Measurements from ENCODE around the gene KCNN3. TPM values are rescaled to one million over a fixed set of nuclear protein-coding genes. Genes with fewer than 3 reads are reported as not detected.

KCNN3 gene
- total and polyA plus RNA-seq, 2 donors: 0.64 to 1.8 TPM

DNA sequence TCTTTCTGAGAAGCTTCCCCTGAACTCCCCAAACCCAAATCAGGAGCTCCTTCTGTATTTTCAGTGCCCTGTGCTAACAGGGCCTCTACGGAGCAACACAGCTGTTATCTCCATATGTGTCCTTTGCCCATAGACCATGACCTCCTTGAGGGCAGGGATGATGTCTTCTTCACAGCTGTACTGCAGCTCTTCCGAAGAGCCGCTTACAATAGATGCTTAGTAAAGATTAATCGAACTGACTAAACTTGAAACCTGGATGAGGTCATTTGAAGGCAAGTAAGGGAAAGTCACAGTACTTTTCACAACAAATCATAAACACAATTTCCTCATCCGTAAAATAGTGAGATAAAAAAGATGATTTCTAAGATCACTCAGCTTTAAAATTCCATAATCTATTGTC, 4.4 kb upstream of the KCNN3 start:
- Histone ChIP-seq H3K27me3 (ENCODE audit: control insufficient read depth in 2 of 2, insufficient read depth in 1 of 2, low read length in 1 of 2) (peaks cover 4 to 15% of the 10 kb centered on the region in 2 donors), H3K4me3 (ENCODE audit: low read length in 2 of 2) (no peak overlapping the region), H3K4me1 (ENCODE audit: control insufficient read depth in 2 of 2, insufficient read depth in 2 of 2, low read length in 2 of 2) (peaks cover 0 to 20% of the 10 kb centered on the region in 2 donors), H3K36me3 (ENCODE audit: control insufficient read depth in 2 of 2, insufficient read depth in 2 of 2, low read length in 1 of 2) (no peaks in the 10 kb centered on the region), H3K27ac (ENCODE audit: low read depth in 1 of 2, low read length in 1 of 2) (no peak overlapping the region), H3K9me3 (ENCODE audit: control insufficient read depth in 2 of 2, insufficient read depth in 1 of 2, low read length in 1 of 2) (peaks cover 0 to 9% of the 10 kb centered on the region in 2 donors)
- DNase-seq (ENCODE audit: low read depth in 6 of 9, low spot score in 9 of 9): no peak
- 96% methylated on average over 5 of the region's 5 CpGs for WGBS

DNA sequence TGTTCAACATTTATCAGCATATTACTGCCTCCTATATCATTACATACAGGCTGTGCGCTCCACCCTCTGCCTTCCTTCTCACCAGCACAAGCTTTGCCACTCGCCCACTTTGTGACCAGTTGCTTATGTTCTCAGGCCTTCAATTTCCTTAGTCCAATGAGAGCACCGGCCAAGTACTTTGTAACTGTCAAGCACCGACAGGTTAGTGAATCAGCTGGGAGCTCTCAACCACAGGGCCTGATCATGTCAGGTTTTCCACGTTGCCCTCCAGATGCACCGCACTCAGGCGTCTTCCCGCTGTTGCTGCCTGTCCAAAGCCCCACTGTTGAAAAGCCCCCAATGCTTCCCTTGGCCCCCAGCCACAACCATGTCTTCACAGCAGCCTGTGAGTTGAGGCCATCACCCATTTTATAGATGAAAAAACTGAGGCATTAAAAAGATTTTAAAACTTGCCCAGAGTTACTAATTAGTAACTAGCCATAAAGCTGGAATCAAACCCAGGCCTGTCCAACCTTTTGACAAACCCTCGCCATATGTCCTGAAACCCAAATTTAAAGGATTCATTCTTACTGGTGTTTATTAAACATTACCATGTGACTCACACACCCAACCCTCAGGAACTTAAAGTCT, 3.4 kb upstream of the KCNN3 start:
- WGBS: 96% methylated on average over 9 of the region's 9 CpGs
- peaks cover 11 to 25% of the 10 kb centered on the region in 2 donors for H3K27me3 ChIP-seq (ENCODE audit: control insufficient read depth in 2 of 2, insufficient read depth in 1 of 2, low read length in 1 of 2)
- H3K4me3 ChIP-seq (ENCODE audit: low read length in 2 of 2): no peak overlapping the region
- no peaks in the 10 kb centered on the region for H3K36me3 ChIP-seq (ENCODE audit: control insufficient read depth in 2 of 2, insufficient read depth in 2 of 2, low read length in 1 of 2)
- no peak overlapping the region for H3K27ac ChIP-seq (ENCODE audit: low read depth in 1 of 2, low read length in 1 of 2)
- DNase-seq (ENCODE audit: low read depth in 6 of 9, low spot score in 9 of 9): no peak
- peaks cover 0 to 9% of the 10 kb centered on the region in 2 donors for H3K9me3 ChIP-seq (ENCODE audit: control insufficient read depth in 2 of 2, insufficient read depth in 1 of 2, low read length in 1 of 2)
- peaks cover 0 to 28% of the 10 kb centered on the region in 2 donors for H3K4me1 ChIP-seq (ENCODE audit: control insufficient read depth in 2 of 2, insufficient read depth in 2 of 2, low read length in 2 of 2)

DNA sequence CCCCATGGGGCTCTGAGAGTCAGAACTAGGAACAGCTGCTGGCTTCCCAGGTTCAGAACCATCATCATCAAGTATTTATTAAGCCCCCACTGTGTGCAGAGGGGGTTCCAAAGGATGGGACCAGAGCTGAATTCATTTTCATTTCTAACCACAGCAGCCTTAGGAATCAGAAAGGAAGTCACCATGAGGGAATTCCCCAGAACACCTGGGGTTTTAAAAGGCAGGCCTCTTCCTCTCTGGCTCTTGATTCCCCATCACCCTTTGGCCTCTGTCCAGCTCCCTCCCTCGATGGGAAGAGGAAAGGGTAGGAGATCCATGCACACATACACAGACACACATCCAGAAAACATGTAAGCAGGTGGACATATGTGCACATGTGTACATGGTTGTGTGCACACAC, 1.3 kb upstream of the KCNN3 start:
- Histone ChIP-seq H3K36me3 (ENCODE audit: control insufficient read depth in 2 of 2, insufficient read depth in 2 of 2, low read length in 1 of 2) (no peaks in the 10 kb centered on the region), H3K9me3 (ENCODE audit: control insufficient read depth in 2 of 2, insufficient read depth in 1 of 2, low read length in 1 of 2) (peaks cover 0 to 9% of the 10 kb centered on the region in 2 donors), H3K4me1 (ENCODE audit: control insufficient read depth in 2 of 2, insufficient read depth in 2 of 2, low read length in 2 of 2) (peaks cover 0 to 38% of the 10 kb centered on the region in 2 donors), H3K27ac (ENCODE audit: low read depth in 1 of 2, low read length in 1 of 2) (no peak overlapping the region), H3K27me3 (ENCODE audit: control insufficient read depth in 2 of 2, insufficient read depth in 1 of 2, low read length in 1 of 2) (peaks cover 29 to 46% of the 10 kb centered on the region in 2 donors), H3K4me3 (ENCODE audit: low read length in 2 of 2) (no peak overlapping the region)
- WGBS: 4% methylated on average over 1 of the region's 1 CpG
- no peak for DNase-seq (ENCODE audit: low read depth in 6 of 9, low spot score in 9 of 9)

DNA sequence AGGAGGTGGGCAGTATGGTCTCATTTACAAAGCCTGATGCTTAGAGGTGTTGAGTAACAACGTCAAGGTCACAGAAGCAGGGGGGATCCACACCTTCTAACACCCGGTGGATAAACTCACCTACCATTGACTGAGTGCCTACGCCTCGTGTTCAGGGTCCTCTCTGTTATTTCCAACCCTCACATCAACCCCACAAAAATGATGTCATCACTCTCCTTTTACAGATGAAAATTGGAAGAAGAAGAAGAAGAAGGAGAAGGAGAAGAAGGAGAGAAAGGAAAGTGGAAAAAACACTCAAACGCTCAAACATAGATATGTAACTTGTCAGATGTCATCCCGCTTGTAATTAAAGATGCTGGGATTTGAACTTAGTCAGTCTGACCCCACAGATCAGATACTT, 653 bp upstream of the KCNN3 start:
- Histone ChIP-seq H3K27me3 (ENCODE audit: control insufficient read depth in 2 of 2, insufficient read depth in 1 of 2, low read length in 1 of 2) (peaks cover 29 to 46% of the 10 kb centered on the region in 2 donors), H3K36me3 (ENCODE audit: control insufficient read depth in 2 of 2, insufficient read depth in 2 of 2, low read length in 1 of 2) (no peaks in the 10 kb centered on the region), H3K9me3 (ENCODE audit: control insufficient read depth in 2 of 2, insufficient read depth in 1 of 2, low read length in 1 of 2) (peaks cover 0 to 9% of the 10 kb centered on the region in 2 donors), H3K4me1 (ENCODE audit: control insufficient read depth in 2 of 2, insufficient read depth in 2 of 2, low read length in 2 of 2) (peaks cover 2 to 40% of the 10 kb centered on the region in 2 donors), H3K4me3 (ENCODE audit: low read length in 2 of 2) (no peak overlapping the region), H3K27ac (ENCODE audit: low read depth in 1 of 2, low read length in 1 of 2) (no peak overlapping the region)
- 93% methylated on average over 6 of the region's 6 CpGs for WGBS
- DNase-seq (ENCODE audit: low read depth in 6 of 9, low spot score in 9 of 9): no peak

DNA sequence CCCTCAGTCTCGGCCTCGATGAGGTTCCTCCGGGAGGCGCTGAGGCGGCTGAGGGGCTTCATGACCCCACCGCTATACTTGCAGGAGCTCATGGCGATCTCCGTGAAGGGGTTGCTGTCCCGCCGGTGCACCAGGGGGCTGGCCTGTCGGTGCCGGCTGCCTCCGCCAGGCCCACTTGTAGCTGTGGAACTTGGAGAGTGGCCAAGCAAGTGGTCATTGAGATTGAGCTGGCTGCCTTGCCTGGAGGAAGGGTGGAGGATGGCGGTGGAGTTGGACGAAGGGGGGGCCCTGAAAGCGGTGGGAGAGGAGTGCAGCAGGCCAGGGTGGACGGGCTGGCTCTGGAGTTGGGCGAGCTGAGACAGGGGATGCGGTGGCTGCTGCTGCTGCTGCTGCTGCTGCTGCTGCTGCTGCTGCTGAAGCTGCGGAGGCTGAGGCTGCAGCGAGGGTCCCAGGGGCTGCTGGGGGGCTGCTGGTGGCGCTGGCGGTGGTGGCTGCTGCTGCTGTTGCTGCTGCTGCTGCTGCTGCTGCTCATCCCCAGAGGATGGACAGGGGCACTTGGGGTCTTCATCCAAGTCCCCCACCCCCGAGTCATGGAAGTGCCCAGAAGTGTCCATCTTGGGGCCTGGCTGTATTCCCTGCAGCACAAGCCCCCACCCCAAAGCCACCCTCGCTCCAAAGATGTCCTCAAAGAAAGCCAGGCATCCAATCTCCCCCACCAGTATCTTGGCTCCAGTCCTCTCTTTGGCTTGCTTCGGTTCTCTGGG, 548 bp downstream of the KCNN3 start:
- Histone ChIP-seq H3K27ac (ENCODE audit: low read depth in 1 of 2, low read length in 1 of 2) (no peak overlapping the region), H3K4me1 (ENCODE audit: control insufficient read depth in 2 of 2, insufficient read depth in 2 of 2, low read length in 2 of 2) (peaks cover 14 to 52% of the 10 kb centered on the region in 2 donors), H3K27me3 (ENCODE audit: control insufficient read depth in 2 of 2, insufficient read depth in 1 of 2, low read length in 1 of 2) (peaks cover 29 to 46% of the 10 kb centered on the region in 2 donors), H3K36me3 (ENCODE audit: control insufficient read depth in 2 of 2, insufficient read depth in 2 of 2, low read length in 1 of 2) (no peaks in the 10 kb centered on the region), H3K4me3 (ENCODE audit: low read length in 2 of 2) (peak overlapping the region in 1 of 2 donors; percentile 7), H3K9me3 (ENCODE audit: control insufficient read depth in 2 of 2, insufficient read depth in 1 of 2, low read length in 1 of 2) (peaks cover 0 to 9% of the 10 kb centered on the region in 2 donors)
- WGBS: 44% methylated on average over 26 of the region's 26 CpGs
- no peak for DNase-seq (ENCODE audit: low read depth in 6 of 9, low spot score in 9 of 9)

DNA sequence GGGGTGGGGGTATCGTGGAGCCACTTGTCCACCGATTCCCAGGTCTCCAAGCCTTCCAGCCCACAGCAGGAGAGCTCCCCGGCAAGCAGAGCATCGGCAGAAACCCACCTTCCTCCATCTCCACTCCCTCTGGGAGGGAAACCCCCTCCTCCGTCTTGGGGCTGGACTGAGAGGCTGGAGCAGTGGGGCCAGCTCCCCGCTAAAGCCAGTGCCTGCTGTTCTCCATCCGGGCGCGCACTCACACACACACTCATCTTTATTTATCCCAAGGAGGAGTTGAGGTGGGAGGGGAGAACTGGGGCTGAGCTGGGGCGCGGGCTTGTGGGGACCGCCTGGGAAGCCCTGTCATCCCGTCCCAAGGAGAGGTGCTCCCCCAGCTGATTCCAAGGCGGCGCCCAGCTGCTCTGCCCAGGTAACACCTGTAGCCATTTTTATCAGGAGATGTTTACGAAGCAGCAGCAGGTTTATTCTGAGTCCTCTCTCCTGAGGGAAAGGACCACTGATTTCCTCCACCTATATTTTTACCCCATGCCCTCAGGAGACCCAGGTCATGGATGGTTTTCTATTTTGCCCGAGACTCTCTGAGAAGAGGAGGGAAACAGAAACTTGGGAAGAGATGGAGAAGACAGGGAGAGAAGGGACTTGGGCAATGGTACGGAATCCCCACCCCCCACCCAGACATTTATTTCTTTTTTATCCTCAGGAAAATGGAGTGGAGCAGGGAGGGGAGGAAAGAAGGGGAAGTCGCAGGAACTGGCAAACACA, 2.1 kb downstream of the KCNN3 start:
- H3K27ac ChIP-seq (ENCODE audit: low read depth in 1 of 2, low read length in 1 of 2): no peak overlapping the region
- no peaks in the 10 kb centered on the region for H3K36me3 ChIP-seq (ENCODE audit: control insufficient read depth in 2 of 2, insufficient read depth in 2 of 2, low read length in 1 of 2)
- peaks cover 25 to 67% of the 10 kb centered on the region in 2 donors for H3K4me1 ChIP-seq (ENCODE audit: control insufficient read depth in 2 of 2, insufficient read depth in 2 of 2, low read length in 2 of 2)
- no peak for DNase-seq (ENCODE audit: low read depth in 6 of 9, low spot score in 9 of 9)
- peaks cover 29 to 46% of the 10 kb centered on the region in 2 donors for H3K27me3 ChIP-seq (ENCODE audit: control insufficient read depth in 2 of 2, insufficient read depth in 1 of 2, low read length in 1 of 2)
- 28% methylated on average over 19 of the region's 19 CpGs for WGBS
- no peak overlapping the region for H3K4me3 ChIP-seq (ENCODE audit: low read length in 2 of 2)
- peaks cover 0 to 9% of the 10 kb centered on the region in 2 donors for H3K9me3 ChIP-seq (ENCODE audit: control insufficient read depth in 2 of 2, insufficient read depth in 1 of 2, low read length in 1 of 2)

DNA sequence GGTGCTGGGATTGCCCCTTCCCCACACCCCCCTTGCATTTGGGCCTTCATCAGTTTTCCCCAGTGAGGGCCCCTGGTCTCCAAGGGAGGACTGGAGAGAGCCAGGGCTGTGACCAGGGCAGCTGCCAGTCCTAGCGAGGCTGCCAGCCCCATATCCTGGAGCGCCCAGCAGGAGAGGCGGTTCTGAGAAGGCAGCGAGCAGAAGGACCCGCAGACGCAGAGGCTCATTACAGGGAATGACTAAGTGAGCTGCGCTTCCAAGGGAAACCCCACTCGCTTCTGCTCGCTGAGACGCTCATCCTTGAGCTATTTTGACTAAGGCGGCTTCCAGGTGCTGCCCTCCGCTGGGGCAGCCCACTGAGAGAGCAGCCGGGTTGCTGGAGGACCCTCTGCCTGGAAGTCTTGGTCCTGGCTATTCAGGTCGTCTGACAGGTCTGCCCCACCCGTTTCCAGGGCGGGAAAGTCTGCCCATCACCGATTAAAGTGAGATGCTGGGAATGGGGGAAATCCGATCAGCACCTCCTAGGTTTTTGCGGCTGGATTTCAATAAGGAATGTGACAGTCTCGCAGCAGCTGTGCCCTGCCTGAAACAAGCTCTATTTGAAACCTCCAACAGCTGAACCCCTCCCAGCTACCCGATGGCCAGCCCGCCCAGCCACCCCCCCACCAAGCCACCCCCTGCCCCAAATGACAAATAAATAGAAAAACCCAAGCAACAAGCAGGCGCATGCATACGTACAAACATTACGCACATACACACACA, 2.8 kb downstream of the KCNN3 start:
- Histone ChIP-seq H3K27ac (ENCODE audit: low read depth in 1 of 2, low read length in 1 of 2) (peak overlapping the region in 1 of 2 donors; percentile 24), H3K4me3 (ENCODE audit: low read length in 2 of 2) (no peak overlapping the region), H3K9me3 (ENCODE audit: control insufficient read depth in 2 of 2, insufficient read depth in 1 of 2, low read length in 1 of 2) (peaks cover 0 to 9% of the 10 kb centered on the region in 2 donors), H3K36me3 (ENCODE audit: control insufficient read depth in 2 of 2, insufficient read depth in 2 of 2, low read length in 1 of 2) (no peaks in the 10 kb centered on the region), H3K27me3 (ENCODE audit: control insufficient read depth in 2 of 2, insufficient read depth in 1 of 2, low read length in 1 of 2) (peaks cover 29 to 50% of the 10 kb centered on the region in 2 donors), H3K4me1 (ENCODE audit: control insufficient read depth in 2 of 2, insufficient read depth in 2 of 2, low read length in 2 of 2) (peaks cover 25 to 75% of the 10 kb centered on the region in 2 donors)
- DNase-seq (ENCODE audit: low read depth in 6 of 9, low spot score in 9 of 9): no peak
- WGBS: 40% methylated on average over 25 of the region's 25 CpGs

DNA sequence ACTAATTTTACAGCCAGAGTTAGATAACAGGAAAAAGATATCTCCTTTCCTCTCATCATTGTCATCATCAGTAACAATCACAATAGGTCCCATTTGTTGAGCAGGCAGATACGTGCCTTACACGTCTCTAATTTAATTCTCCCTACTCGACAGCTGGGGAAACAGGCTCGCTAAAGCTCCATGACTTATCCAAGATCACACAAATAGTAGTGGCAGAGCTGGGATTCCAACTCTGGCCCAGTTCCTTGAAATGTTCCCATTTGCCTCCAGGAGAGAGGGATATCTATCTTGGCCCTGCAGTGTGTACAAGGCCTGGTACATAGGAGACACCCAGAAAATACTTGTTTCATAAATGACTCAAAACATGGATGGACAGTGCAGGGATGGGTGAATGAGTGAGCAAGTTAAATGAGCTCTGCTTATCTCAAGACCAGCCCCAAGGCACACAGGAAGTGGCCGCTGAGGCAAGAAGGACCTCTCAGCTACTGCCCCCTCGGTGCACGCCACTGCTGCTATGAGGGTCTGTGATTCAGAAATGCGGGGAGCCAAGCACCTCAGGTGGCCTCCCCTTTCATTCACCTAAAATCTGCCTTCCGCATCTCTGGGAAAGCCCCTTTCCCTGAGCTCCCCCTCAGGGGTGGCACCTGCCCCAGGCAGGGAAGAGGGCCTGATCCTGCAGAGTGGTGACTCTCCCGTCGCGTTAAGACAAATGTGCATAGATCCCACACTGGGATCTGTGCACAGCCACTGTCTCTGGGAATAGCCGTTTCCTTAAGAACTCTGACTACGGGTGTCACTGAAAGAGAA, 3.6 kb downstream of the KCNN3 start:
- peaks cover 26 to 81% of the 10 kb centered on the region in 2 donors for H3K4me1 ChIP-seq (ENCODE audit: control insufficient read depth in 2 of 2, insufficient read depth in 2 of 2, low read length in 2 of 2)
- no peak overlapping the region for H3K27ac ChIP-seq (ENCODE audit: low read depth in 1 of 2, low read length in 1 of 2)
- DNase-seq (ENCODE audit: low read depth in 6 of 9, low spot score in 9 of 9): no peak
- no peak overlapping the region for H3K4me3 ChIP-seq (ENCODE audit: low read length in 2 of 2)
- H3K9me3 ChIP-seq (ENCODE audit: control insufficient read depth in 2 of 2, insufficient read depth in 1 of 2, low read length in 1 of 2): peaks cover 0 to 9% of the 10 kb centered on the region in 2 donors
- WGBS: 96% methylated on average over 14 of the region's 14 CpGs
- peaks cover 26 to 53% of the 10 kb centered on the region in 2 donors for H3K27me3 ChIP-seq (ENCODE audit: control insufficient read depth in 2 of 2, insufficient read depth in 1 of 2, low read length in 1 of 2)
- no peaks in the 10 kb centered on the region for H3K36me3 ChIP-seq (ENCODE audit: control insufficient read depth in 2 of 2, insufficient read depth in 2 of 2, low read length in 1 of 2)

Measured in thymus (tissue), 11 donors.